ENCODE measurements around the gene PLAAT3.
"Not testable (repeated sequence)": the region's sequence is repeated elsewhere in the genome, so short reads cannot be mapped to it uniquely, and the experiment has no call there.

PLAAT3 gene

DNA sequence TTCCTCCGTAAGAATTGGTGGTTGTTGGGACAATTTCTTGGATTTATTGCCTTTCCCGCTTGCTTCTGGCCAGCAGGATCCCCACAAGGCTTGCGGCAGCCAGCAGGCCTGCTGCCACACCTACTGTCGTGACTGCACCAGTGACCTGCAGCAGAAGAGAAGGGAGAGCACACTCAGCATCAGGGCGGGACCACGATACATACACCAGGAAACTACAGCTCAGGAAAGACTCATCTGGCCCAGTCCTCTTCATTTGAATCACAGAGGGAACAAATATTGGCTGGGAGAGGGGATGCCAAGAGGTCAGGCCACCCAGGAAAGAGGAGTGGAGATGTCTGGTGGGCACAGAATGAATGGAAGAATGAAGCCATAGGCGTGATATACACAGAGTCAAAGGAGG, 61.3 kb downstream of the PLAAT3 start:
- CTCF ChIA-PET, result no interaction called here
- DNase-seq (ENCODE audit: extremely low spot score), result no peak
- TF ChIP-seq, protein P1, sequence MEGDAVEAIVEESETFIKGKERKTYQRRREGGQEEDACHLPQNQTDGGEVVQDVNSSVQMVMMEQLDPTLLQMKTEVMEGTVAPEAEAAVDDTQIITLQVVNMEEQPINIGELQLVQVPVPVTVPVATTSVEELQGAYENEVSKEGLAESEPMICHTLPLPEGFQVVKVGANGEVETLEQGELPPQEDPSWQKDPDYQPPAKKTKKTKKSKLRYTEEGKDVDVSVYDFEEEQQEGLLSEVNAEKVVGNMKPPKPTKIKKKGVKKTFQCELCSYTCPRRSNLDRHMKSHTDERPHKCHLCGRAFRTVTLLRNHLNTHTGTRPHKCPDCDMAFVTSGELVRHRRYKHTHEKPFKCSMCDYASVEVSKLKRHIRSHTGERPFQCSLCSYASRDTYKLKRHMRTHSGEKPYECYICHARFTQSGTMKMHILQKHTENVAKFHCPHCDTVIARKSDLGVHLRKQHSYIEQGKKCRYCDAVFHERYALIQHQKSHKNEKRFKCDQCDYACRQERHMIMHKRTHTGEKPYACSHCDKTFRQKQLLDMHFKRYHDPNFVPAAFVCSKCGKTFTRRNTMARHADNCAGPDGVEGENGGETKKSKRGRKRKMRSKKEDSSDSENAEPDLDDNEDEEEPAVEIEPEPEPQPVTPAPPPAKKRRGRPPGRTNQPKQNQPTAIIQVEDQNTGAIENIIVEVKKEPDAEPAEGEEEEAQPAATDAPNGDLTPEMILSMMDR (IDR thresholded peaks at IDR 0.05; ENCODE audit: control extremely low read depth, extremely low read depth, low read depth, missing control alignments), result no peak
- POLR2A ChIA-PET, result interaction anchor here (0.7 kb wide), 1 partner anchor 1351 kb away, joined by 4 read pairs; no protein-coding TSS in a partner anchor

DNA sequence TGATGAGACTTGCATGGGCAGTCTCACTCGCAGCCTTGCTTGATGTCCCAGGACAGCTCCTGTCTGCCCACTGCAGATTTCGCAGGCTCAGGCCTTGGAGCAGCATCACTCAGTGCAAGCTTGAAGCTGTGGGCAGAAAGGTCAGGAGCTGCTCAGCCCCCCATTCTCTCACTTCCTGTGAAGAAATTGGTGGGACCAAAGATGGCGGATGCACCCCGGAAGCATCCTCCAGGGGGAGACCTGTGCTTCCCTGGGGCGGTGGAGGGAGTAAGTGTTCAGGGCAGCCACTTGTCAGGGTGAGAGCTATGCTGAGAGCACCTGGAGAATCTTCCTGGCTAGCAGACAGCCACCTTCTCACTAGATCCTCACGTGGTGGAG, 62.4 kb downstream of the PLAAT3 start:
- ChIA-PET POLR2A (no interaction called here), CTCF (interaction anchor here (1.0 to 2.4 kb wide), 8 partner anchors 11 to 84 kb away, joined by 3 to 11 read pairs (median 4); partner anchors contain the start of genes PLAAT2 and PLAAT4)
- TF ChIP-seq, protein P1 (IDR thresholded peaks at IDR 0.05; ENCODE audit: control extremely low read depth, extremely low read depth, low read depth, missing control alignments), result no peak
- no peak for DNase-seq (ENCODE audit: extremely low spot score)

DNA sequence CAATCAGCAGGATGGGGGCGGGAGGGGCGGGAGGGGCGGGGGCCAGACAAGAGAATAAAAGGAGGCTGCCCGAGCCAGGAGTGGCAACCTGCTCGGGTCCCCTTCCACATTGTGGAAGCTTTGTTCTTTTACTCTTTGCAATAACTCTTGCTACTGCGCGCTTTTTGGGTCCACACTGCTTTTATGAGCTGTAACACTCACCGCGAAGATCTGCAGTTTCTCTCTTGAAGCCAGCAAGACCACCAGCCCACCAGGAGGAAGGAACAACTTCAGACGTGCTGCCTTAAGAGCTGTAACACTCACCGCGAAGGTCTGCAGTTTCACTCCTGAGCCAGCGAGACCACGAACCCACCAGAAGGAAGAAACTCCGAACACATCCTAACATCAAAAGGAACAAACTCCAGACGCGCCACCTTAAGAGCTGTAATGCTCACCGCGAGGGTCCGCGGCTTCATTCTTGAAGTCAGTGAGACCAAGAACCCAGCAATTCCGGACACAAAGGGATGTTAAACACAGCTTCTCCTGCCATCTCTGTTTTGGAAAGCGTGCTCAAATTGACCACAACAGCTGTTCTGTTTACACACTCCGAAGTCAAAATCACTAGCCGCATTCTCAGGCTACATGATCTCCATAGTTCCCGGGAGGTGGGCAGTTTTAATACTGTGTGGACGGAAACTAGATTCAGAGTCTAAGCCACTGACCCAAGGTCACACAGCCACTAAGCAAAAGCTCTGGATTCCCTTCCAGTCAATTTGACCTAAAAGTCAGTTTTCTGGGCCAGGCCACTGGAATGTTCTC, 62.9 kb downstream of the PLAAT3 start:
- TF ChIP-seq, protein P1 (IDR thresholded peaks at IDR 0.05; ENCODE audit: control extremely low read depth, extremely low read depth, low read depth, missing control alignments), result no peak
- POLR2A ChIA-PET, result no interaction called here
- CTCF ChIA-PET, result interaction anchor here (1.0 to 2.4 kb wide), 8 partner anchors 10 to 84 kb away, joined by 3 to 11 read pairs (median 4); partner anchors contain the start of genes PLAAT2 and PLAAT4
- DNase-seq (ENCODE audit: extremely low spot score), result no peak

DNA sequence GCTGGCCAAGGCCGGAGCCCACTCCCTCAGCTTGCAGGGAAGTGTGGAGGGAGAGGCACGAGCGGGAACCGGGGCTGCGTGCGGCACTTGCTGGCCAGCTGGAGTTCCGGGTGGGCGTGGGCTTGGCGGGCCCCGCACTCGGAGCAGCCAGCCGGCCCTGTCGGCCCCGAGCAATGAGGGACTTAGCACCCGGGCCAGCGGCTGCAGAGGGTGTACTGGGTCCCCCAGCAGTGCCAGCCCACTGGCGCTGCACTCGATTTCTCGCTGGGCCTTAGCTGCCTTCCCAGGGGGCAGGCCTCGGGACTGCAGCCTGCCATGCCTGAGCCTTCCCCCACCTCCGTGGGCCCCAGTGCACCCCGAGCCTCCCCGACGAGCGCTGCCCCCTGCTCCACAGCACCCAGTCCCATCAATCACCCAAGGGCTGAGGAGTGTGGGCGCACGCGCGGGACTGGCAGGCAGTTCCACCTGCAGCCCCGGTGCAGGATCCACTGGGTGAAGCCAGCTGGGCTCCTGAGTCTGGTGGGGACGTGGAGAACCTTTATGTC, 64.0 kb downstream of the PLAAT3 start:
- CTCF ChIA-PET, result interaction anchor here (1.6 to 2.4 kb wide), 3 partner anchors 11 to 14 kb away, joined by 4 to 11 read pairs (median 5); partner anchors contain the start of genes PLAAT2 and PLAAT4

DNA sequence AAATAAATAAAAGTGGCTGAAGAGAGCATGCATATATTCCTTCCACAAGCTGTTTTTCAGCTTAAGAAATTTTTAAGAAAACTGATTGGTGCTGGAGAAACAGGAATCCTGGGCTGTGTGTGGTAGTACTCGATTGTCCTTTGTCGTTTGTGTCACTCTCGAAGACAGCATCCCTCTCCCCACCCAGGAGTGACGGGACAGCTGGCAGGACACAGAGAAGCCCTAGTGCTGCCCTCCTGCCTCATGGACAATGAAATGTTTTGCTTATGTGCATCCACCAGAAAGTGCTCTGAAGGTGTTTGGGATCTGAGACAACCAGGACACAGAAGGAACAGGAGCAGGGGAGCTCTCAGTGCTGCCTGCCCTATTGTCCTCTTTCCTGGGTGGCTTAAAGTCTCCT, 64.8 kb downstream of the PLAAT3 start:
- ChIA-PET CTCF (no interaction called here), POLR2A (no interaction called here)
- TF ChIP-seq, protein P1 (IDR thresholded peaks at IDR 0.05; ENCODE audit: control extremely low read depth, extremely low read depth, low read depth, missing control alignments), result no peak
- DNase-seq (ENCODE audit: extremely low spot score), result no peak

More for the DNA sequence above, 64.0 kb downstream of the PLAAT3 start:
- DNase-seq (ENCODE audit: extremely low spot score); POLR2A ChIA-PET: not testable (repeated sequence)

DNA sequence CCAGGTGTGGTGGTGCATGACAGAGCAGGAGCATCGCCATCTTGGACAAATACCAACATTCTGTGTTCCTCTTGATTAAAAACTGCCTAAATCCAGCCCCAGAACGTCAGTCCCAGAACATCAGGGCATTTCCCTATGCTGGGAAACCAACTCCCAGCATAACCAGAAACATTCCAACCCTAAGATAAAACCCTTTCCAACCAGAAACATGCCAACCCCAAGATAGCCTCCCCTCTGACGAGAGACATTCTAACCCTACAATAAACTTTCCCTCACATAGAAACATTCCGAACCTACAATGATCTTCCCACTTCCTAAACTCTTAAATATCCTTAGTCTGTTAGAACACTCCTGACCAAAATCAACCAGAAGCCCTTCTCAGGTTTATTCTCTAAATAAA, 66.1 kb downstream of the PLAAT3 start:
- ChIA-PET CTCF (no interaction called here), POLR2A (no interaction called here)
- DNase-seq (ENCODE audit: extremely low spot score), result no peak
- TF ChIP-seq, protein P1 (IDR thresholded peaks at IDR 0.05; ENCODE audit: control extremely low read depth, extremely low read depth, low read depth, missing control alignments), result no peak

DNA sequence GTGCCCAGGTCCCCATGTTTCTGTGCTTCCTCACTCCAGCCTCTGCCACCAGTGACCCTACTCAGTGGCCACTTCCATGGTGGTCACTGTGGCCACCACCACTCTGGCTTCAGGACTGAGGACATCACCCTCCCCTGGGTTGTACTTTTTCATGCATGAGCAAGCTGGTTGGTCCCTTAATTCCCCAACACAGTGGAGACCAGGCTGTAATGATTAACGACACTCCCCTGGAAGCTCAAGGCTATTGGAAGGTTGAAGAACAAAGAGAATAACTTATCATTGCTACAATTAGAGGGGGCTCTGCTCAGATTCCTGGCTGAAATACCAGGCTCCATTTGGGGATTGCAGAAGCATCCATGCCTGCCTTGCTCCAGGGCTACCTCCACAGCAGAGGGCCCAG, 67.2 kb downstream of the PLAAT3 start:
- ChIA-PET POLR2A (interaction anchor here (0.6 kb wide), 1 partner anchor 9 kb away, joined by 3 read pairs; no protein-coding TSS in a partner anchor), CTCF (interaction anchor here (1.1 to 1.4 kb wide), 2 partner anchors 39 to 88 kb away, joined by 3 to 4 read pairs; no protein-coding TSS in a partner anchor)
- TF ChIP-seq, protein P1 (IDR thresholded peaks at IDR 0.05; ENCODE audit: control extremely low read depth, extremely low read depth, low read depth, missing control alignments), result no peak
- no peak for DNase-seq (ENCODE audit: extremely low spot score)

Data from GM10248 (cell line).